Activated CD4-positive, CD25-positive, alpha-beta regulatory T cell (primary cell): ENCODE results near the gene CASK.
"Not testable (repeated sequence)": the region's sequence is repeated elsewhere in the genome, so short reads cannot be mapped to it uniquely, and the experiment has no call there.

Experiments used
- DNase-seq, 4 experiments: peaks; one replicate each; lab custom pipeline; 2025; lab: John Stamatoyannopoulos, UW

The CASK gene

GRCh38 chrX:41730081-41730480 lies 193.3 kb downstream of the CASK start:
- no peak for DNase-seq

DNA sequence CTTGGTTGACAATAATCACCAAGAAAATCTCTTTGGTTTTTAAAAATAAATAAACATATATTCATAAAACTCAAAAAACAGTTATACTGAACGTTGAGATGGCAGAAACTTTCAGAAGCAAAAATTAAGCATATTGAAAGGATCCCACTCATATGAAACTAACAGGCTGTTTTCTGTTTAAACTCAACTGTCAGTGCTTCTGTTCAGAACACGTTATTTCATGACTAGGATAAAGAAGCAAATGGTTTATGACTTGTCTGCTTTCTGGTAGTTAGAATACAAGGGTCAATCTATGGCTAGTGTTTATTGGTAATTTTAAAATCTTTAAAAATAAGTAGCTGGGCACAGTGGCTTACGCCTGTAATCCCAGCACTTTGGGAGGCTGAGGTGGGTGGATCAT lies 195.2 kb downstream of the CASK start:
- no peak for DNase-seq

- DNase-seq: no peak
Measured at GRCh38 chrX:41723826-41724225, 199.5 kb downstream of the CASK start, which contains the start of gene GPR82. GPR82 (plus strand) TSS chrX:41724181; CDS start chrX:41727027, 2,846 bp downstream.

DNA sequence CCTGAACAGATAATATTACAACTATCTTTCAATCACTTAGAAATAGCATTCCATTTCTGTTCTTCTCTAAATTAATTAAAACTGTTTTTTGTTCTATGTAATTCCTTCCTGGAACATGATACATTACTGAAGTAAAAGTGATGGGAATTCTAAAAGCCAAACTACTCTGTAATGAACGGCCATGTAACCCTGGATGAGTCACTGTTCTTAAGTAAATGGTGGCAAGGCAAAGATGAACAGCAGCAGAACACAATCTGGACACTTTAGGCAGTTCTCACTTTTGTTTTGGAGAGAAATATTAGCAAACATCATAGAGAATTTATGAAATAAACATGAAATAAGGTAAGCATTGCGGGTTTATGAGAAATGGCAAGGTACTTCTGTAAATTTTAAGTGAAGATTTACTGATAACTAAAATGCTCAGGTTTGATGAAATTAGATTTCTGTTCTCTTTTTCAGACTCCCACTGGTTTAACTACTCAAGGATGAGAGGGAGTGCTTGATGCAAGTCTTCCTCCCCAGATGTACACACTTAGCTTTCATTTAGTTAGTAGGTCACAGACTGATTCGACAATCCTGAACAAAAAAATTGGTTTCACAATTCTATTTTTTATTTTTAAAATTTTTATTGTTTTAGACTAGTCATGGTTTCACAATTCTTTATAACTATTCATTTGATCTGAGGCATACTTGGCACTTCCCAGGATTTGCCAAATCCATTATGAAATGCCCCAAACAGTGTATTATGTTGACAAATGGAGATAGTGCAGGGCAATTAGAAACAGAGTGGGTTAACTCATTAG lies 200.3 kb downstream of the CASK start:
- no peak for DNase-seq

- no peak for DNase-seq
Measured at GRCh38 chrX:41722214-41722613, 201.1 kb downstream of the CASK start.

DNA sequence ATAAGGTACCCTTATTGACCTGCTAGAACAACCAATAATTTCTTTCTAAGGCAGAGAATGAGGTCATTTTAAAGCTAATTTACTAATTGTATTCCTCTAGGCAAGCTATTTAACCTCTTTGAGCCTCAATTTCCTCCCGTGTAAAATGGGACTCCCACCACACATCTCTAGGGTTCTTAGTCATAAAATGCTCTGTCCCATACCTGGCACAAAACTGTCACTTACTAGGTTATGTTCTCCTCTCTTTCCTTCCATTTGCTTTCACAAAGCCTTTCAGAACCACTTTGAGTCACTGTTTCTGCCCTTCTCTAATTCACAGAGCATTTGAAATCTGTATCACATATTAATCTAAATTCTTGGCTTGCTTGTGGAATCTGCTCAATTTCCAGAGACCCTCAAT lies 201.8 kb downstream of the CASK start:
- DNase-seq: no peak

DNA sequence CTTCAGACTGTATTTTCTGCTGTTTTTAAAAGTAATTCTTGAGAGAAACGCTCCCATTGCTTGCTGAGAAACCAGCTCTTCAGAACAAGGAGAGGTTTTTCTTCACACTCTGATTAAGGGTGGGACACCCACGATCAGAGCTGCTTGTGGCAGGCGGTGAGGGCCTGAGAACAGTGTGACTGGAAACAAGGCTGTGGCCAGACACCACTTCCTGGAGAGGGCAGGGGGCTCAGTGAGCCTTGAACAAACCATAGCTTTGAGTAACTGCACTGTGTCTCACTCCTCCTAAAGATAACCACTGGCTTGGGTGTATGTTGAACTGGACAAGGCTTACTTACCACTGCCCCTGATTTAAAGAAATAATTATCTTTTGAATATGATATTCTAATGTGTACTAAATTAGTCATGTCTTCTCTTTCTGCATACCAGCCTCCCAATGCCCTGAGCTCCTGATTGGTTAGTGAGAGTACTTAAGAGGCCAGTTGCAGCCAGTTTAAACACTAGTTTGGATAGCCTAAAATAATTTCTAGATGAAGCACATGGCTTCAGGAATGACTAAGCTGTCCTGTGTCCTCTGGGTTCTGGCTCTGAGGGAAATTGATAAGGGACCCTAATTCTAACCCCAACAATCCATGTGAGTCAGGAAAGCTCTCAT lies 203.1 kb downstream of the CASK start:
- no peak for DNase-seq

DNA sequence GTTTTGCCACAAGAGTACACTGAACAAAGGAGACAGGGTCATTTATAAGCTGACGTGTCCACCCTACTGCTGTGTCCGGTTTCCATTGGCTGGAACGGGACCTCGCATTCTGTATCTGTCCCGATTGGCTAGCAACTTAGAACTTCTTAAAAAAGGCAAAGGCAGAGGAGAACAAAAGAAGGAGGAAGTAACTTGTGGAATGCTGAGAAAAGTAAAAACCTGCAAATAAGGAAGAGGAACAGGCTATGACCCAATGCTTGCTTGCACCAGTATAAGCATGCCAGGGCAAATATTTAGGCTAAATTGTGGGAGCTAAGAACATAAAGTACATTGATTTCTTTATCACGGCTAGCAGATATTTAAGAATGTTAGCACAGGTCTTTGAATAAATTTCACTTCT lies 203.7 kb downstream of the CASK start:
- not testable (repeated sequence) for DNase-seq

DNA sequence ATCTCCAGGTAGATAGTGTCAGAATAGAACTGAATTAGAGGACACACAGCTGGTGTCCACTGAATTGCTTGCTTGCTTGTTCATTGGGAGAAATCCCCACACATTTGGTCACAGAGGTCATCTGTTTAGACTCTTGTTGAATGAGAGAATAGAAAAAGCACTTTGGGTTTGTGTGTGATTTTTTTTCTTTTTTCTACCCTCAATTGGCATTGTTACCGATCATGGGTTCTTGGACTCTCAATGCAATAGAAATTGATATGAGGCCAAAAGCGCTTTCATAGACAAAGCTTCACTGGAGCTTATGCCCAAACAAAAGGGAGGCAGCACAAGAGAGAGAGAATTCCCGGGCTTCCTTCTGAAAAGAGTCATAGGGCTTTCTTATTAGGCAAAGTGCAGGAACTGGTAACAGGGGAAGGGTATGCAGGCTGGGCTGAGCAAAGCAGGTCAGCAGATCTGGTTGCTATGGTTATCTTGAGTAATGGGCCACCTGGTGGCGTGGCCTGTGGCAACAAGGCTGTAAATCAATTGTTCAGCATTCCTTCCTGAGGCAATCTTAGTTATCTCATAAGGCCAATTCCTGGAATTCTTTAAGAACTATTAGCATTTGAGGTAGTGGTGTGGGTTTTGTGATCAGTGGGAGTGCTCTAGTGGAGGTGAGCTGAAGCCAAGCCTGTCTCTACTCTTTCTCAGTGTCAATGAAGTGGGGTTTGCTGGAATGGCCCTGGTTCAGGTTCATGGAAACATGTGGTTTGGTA lies 204.7 kb downstream of the CASK start:
- no peak for DNase-seq

DNA sequence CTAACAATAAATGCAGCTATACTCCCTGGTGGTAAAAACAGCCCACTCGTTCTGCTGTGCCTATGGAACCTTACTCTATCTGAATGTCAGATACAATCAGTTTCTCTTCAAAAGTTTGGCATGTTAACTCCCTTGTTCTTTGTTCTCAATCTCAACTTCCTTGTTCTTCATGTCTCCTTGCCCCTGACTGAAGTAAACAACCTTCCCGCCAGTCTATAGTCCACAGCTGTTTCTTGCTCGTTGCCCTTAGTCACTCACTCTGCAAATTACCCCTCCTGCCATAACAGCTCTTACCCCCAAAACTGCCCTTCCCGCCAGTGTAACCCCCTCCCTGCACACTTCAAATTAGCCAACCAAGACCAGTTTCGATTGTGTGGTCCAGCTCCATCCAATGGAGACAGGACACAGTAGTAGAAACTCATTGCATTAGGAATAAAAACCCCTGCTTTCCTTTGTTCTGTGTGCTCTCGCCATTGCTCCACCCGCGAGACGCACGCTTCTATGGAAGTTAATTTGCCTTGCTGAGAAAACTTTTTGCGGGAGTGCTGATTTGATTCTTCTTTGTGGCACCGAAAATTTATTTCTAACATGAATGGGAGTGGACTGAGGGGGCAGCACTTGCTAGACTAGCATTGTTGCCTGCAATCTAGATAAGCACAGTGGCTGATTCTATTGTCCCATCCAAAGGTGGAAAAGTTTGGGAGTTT lies 206.4 kb downstream of the CASK start:
- DNase-seq: no peak

- no peak for DNase-seq
Measured at GRCh38 chrX:41716222-41716621, 207.1 kb downstream of the CASK start.

- no peak for DNase-seq
Measured at GRCh38 chrX:41711021-41711667, 212.2 kb downstream of the CASK start.

DNA sequence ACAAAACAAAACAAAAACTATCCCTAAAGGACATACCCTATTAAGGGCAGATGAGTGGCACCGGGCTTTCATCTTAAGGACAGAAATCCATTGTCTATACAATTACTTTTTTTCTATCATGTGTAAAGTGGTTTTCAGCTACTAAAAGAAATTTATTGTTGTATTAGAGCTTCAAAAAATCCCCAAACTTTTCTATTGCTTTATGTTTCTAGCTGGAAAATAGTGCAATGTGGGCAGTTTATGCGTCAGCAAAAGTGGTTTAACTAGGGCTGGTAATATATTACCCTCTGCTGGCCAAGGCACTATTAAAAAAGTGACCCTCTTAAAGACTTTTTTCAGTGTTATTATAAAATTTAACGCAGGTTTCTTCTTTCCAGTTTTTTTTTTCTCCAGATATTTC lies 214.9 kb downstream of the CASK start:
- no peak for DNase-seq

DNA sequence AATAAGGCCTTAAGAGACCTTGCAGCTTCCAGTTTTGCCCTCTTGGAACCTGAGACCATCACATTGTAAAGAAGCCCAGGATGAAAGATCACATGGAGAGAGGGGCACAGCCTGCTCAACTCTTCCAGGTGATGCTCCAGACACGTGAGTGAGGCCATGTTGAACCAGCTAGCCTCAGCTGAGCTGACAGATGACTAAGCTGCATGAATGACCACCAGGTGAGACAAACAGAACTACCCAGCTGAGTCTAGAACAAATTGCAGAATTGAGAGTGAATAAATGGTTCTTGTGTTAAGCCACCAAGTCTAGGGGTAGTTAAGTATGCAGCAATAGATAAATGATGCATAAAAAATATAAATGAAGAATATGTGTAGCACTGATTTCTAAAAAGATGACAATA lies 216.1 kb downstream of the CASK start:
- DNase-seq: no peak

- DNase-seq: no peak
Measured at GRCh38 chrX:41705680-41706374, 217.5 kb downstream of the CASK start.

- DNase-seq: no peak
Measured at GRCh38 chrX:41705042-41705441, 218.3 kb downstream of the CASK start.

DNA sequence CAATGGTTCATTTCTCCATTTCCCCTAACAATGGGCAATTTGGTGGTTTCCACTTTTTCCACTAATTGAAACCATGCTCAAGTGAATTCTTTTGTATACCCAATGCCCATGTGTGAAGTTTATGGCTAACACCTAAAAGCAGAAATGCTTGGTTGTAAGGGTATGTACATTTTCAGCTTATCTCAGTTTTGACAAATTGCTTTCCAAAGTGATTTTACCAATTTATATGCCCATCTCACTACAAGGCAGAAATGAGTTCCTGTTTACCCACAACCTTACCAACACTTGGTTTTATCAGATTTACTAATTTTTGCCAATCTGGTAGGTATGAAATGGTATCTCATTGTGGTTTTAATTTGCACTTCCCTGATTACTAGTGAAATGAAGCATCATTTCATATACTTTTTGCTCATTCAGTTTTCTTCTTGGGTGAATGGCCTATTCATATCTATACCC lies 219.8 kb downstream of the CASK start:
- no peak for DNase-seq

- no peak for DNase-seq
Measured at GRCh38 chrX:41695426-41695825, 227.9 kb downstream of the CASK start.

- no peak for DNase-seq
Measured at GRCh38 chrX:41693024-41693423, 230.3 kb downstream of the CASK start.

GRCh38 chrX:41692162-41692749 lies 231.1 kb downstream of the CASK start:
- no peak for DNase-seq

DNA sequence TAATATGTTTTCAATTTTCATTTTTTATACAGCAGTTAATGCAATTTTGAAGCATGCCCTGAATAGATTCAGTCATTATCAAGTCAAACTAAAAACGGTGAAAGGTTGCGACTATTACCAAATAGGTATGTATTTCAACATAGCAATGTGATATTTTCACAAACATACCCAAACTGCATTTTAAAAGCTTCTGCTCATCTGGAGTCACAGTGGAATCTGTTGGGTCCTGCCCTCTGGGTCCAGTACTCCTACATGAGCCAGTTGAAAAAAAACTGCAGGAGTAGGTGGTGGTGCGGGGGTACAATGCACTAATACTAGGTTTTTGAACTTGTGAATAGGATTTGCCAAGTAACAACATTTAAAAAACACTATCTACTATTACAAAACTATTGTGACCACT lies 233.6 kb downstream of the CASK start:
- DNase-seq: no peak
